ENCODE results near the gene CCN2.
"Not testable (repeated sequence)": the region's sequence is repeated elsewhere in the genome, so short reads cannot be mapped to it uniquely, and the experiment has no call there.

Gene CCN2

DNA sequence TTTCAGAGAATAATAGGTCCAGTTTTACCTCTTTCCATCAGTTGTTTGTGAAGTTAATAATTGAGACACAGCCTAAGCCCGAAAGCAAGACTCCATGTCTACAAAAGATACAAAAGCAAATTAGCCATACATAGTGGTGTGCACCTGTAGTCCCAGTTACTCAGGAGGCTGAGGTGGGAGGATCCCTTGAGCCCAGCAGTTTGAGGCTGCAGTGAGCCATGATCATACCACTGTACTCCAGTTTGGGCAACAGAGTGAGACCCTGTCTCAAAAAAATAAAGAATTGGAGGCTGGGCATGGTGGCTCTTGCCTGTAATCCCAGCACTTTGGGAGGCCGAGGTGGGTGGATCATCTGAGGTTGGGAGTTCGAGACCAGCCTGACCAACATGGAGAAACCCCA is 42.4 kb downstream of the CCN2 start:
- DNase-seq = not testable (repeated sequence)

DNA sequence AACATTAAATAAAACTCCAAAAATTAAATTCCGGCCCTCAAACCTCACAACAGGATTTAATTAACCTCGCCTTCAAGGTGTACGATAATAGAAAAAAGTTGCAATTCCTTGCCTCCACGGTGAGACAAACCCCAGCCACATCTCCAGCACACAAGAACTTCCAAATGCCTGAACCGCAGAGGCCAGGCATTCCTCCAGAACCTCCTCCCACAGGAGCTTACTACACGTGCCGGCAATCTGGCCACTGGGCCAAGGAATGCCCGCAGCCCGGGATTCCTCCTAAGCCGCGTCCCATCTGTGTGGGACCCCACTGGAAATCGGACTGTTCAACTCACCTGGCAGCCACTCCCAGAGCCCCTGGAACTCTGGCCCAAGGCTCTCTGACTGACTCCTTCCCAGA is 47.4 kb downstream of the CCN2 start:
- not testable (repeated sequence) for DNase-seq

DNA sequence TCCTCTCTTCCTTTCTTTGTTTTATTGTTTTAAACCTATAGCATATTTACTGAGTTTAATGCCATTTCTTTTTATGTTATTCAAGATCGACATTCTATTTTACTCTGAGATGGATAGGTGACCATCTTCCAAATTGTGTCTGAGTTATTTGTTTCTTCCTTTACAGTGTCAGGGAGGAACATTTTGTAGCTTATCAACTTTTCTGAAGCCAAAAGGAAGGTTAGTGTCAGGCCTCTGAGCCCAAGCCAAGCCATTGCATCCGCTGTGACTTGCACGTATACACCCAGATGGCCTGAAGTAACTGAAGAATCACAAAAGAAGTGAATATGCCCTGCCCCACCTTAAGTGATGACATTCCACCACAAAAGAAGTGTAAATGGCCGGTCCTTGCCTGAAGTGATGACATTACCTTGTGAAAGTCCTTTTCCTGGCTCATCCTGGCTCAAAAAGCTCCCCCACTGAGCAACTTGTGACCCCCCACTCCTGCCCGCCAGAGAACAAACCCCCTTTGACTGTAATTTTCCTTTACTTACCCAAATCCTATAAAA is 49.8 kb downstream of the CCN2 start:
- not testable (repeated sequence) for DNase-seq

DNA sequence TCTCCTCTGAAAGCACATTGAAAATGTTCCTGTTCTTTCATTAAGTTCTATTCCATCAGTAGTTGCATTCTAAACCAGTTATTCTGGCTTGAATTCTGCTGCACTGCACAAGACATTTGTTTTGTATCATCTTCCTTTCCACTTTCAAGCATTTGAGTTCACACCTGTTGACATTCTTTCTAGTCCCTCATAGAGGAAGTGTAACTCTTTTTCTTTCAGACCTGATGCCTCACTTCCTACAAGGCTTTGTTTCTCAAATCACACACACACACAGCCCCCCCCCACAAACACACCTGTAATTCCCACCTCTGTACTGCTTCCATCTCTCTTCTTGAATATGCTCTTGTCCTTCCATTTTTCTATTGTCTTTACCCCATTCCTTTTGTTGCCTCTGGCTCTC is 50.9 kb downstream of the CCN2 start:
- DNase-seq = no peak

DNA sequence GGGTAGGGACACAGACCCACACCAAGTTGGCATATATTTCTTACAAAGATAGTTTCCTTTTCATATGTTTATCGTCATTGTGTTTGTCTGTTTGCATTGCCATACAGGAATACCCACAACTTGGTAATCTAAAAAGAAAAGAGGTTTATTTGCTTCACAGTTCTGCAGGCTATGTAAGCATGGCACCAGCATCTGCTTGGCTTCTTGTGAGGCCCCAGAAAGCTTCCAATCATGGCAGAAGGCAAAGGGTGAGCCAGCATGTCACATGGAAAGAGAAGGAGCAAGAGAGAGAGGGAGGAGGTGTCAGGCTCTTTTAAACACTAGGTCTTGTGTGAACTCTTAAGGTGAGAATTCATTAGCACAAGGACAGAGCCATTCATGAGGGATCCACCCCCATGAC is 52.5 kb downstream of the CCN2 start:
- no peak for DNase-seq
